ENCODE data around the gene OPCML.

OPCML gene

GRCh38 chr11:133023232-133023631, 509.1 kb downstream of the OPCML start:
- no peak for DNase-seq (ENCODE audit: low spot score)

- no peak for DNase-seq (ENCODE audit: low spot score)
These were observed 510.7 kb downstream of the OPCML start for GRCh38 chr11:133021553-133021952.

- no peak for DNase-seq (ENCODE audit: low spot score)
These were observed 512.0 kb downstream of the OPCML start for GRCh38 chr11:133020372-133020714.

- no peak for DNase-seq (ENCODE audit: low spot score)
These were observed 512.5 kb downstream of the OPCML start for GRCh38 chr11:133019545-133020371.

GRCh38 chr11:133015457-133015856, 516.8 kb downstream of the OPCML start:
- DNase-seq (ENCODE audit: low spot score) = no peak

- DNase-seq (ENCODE audit: low spot score) = no peak
These were observed 518.0 kb downstream of the OPCML start for GRCh38 chr11:133014337-133014736.

- DNase-seq (ENCODE audit: low spot score) = no peak
These were observed 519.5 kb downstream of the OPCML start for GRCh38 chr11:133012803-133013202.

- no peak for DNase-seq (ENCODE audit: low spot score)
These were observed 520.7 kb downstream of the OPCML start for GRCh38 chr11:133011604-133012003.

GRCh38 chr11:133007027-133007584, 525.2 kb downstream of the OPCML start:
- DNase-seq (ENCODE audit: low spot score) = no peak

GRCh38 chr11:133004369-133004768, 527.9 kb downstream of the OPCML start:
- no peak for DNase-seq (ENCODE audit: low spot score)

GRCh38 chr11:132999516-132999915, 532.8 kb downstream of the OPCML start:
- no peak for DNase-seq (ENCODE audit: low spot score)

- no peak for DNase-seq (ENCODE audit: low spot score)
These were observed 533.3 kb downstream of the OPCML start for GRCh38 chr11:132999031-132999430.

GRCh38 chr11:132997396-132997795, 534.9 kb downstream of the OPCML start:
- DNase-seq (ENCODE audit: low spot score) = no peak

- DNase-seq (ENCODE audit: low spot score) = no peak
These were observed 537.3 kb downstream of the OPCML start for GRCh38 chr11:132994966-132995365.

GRCh38 chr11:132993991-132994502, 538.3 kb downstream of the OPCML start:
- no peak for DNase-seq (ENCODE audit: low spot score)

GRCh38 chr11:132992838-132993631, 539.3 kb downstream of the OPCML start:
- no peak for DNase-seq (ENCODE audit: low spot score)

GRCh38 chr11:132988411-132988810, 543.9 kb downstream of the OPCML start:
- no peak for DNase-seq (ENCODE audit: low spot score)

- DNase-seq (ENCODE audit: low spot score) = no peak
These were observed 544.4 kb downstream of the OPCML start for GRCh38 chr11:132987936-132988335.

- DNase-seq (ENCODE audit: low spot score) = no peak
These were observed 548.7 kb downstream of the OPCML start for GRCh38 chr11:132983641-132983978.

GRCh38 chr11:132982772-132983640, 549.3 kb downstream of the OPCML start:
- no peak for DNase-seq (ENCODE audit: low spot score)

- DNase-seq (ENCODE audit: low spot score) = no peak
These were observed 551.0 kb downstream of the OPCML start for GRCh38 chr11:132981131-132981956.
